ENCODE measurements around the gene COA8.
A peak's percentile ranks its signal among the peaks of the same experiment; 100 is the strongest.

The COA8 gene

GRCh38 chr14:103625356-103626095 lies 62.8 kb downstream of the COA8 start:
- no peak for DNase-seq

GRCh38 chr14:103626146-103626850 lies 63.5 kb downstream of the COA8 start:
- DNase-seq = no peak

- DNase-seq = no peak
These were observed 64.6 kb downstream of the COA8 start for GRCh38 chr14:103627073-103628025.

GRCh38 chr14:103628221-103628683 lies 65.5 kb downstream of the COA8 start:
- peak; percentile 74 for DNase-seq

GRCh38 chr14:103628684-103629502 lies 66.1 kb downstream of the COA8 start, which contains the start of gene KLC1:
Gene KLC1, plus strand, starts transcription at chr14:103629211. Its CDS starts 25,354 bp downstream, at chr14:103654565.
- peak; percentile 90 for DNase-seq

GRCh38 chr14:103629503-103630121 lies 66.9 kb downstream of the COA8 start:
- DNase-seq = peak; percentile 64

- DNase-seq = no peak
These were observed 67.8 kb downstream of the COA8 start for GRCh38 chr14:103630364-103631108.

GRCh38 chr14:103633391-103633790 lies 70.6 kb downstream of the COA8 start:
- DNase-seq = no peak

GRCh38 chr14:103634156-103634555 lies 71.4 kb downstream of the COA8 start:
- DNase-seq = no peak

GRCh38 chr14:103638594-103638993 lies 75.8 kb downstream of the COA8 start:
- no peak for DNase-seq

Measured in left hindlimb (tissue), 1 donor.